Smooth muscle cell (in vitro differentiated cells): Measurements from ENCODE around the gene PREPL. TPM values are rescaled to one million over a fixed set of nuclear protein-coding genes. Genes with fewer than 3 reads are reported as not detected.
A peak's percentile ranks its signal among the peaks of the same experiment; 100 is the strongest.

Experiments
- DNase-seq: peaks from one replicate; lab custom pipeline; 2025; ENCODE audit not compliant: unreplicated experiment; lab: John Stamatoyannopoulos, UW
- H2AFZ ChIP-seq: fragments of 200-600 bp; sonication (generic); 2 replicates; pipeline ENCODE4 v1.6.0; 2016; ENCODE audit warnings: antibody characterized with exemption, low read depth, mild to moderate bottlenecking
- H3F3A ChIP-seq: fragments of 200-600 bp; sonication (generic); 2 replicates; pipeline ENCODE4 v1.6.0; 2017; ENCODE audit warnings: antibody characterized with exemption, low read depth
- H3K27ac ChIP-seq: fragments of 200-600 bp; sonication (generic); 2 replicates; pipeline ENCODE4 v1.5.1; 2016; ENCODE audit warnings: low read depth, mild to moderate bottlenecking
- H3K27me3 ChIP-seq: fragments of 200-600 bp; sonication (generic); 2 replicates; pipeline ENCODE4 v1.6.1; 2016; ENCODE audit warnings: low read depth, mild to moderate bottlenecking
- H3K36me3 ChIP-seq: fragments of 200-600 bp; sonication (generic); 2 replicates; pipeline ENCODE4 v1.5.1; 2016; ENCODE audit warnings: low read depth
- H3K4me1 ChIP-seq: fragments of 200-600 bp; sonication (generic); 2 replicates; pipeline ENCODE4 v1.5.1; 2016; ENCODE audit warnings: low read depth
- H3K4me2 ChIP-seq: fragments of 200-600 bp; sonication (generic); 2 replicates; pipeline ENCODE4 v1.6.0; 2016; ENCODE audit warnings: mild to moderate bottlenecking
- H3K4me3 ChIP-seq: fragments of 200-600 bp; sonication (generic); 2 replicates; pipeline ENCODE4 v1.5.1; 2016; ENCODE audit warnings: mild to moderate bottlenecking
- H3K79me2 ChIP-seq: fragments of 200-600 bp; sonication (generic); 2 replicates; pipeline ENCODE4 v1.6.0; 2016; ENCODE audit warnings: low read depth, mild to moderate bottlenecking
- H3K9ac ChIP-seq: fragments of 200-600 bp; sonication (generic); 2 replicates; pipeline ENCODE4 v1.6.0; 2016; ENCODE audit warnings: low read depth
- H3K9me3 ChIP-seq: fragments of 200-600 bp; sonication (generic); replicated peaks from 2 replicates; pipeline ENCODE4 v1.5.1; 2016; ENCODE audit warnings: low read depth
- H4K20me1 ChIP-seq: fragments of 200-600 bp; sonication (generic); 2 replicates; pipeline ENCODE4 v1.6.0; 2016; ENCODE audit warnings: low read depth
- CTCF ChIP-seq: fragments of 200-600 bp; sonication (generic); IDR thresholded peaks from 2 replicates; pipeline ENCODE4 v1.5.1; 2017; ENCODE audit warnings: borderline replicate concordance, mild to moderate bottlenecking, antibody characterized with exemption; ENCODE audit not compliant: insufficient read depth, poor library complexity, severe bottlenecking
- WGBS: methylation state at CpG from one replicate; pipeline ENCODE4 v1.1.7; 2016; ENCODE audit warnings: low lambda C conversion rate; 5-methylcytosine and 5-hydroxymethylcytosine counted together
- polyA plus RNA-seq: library from polyadenylated mRNA; unstranded; fragments of >200 nt; fragmentation: Nextera tagmentation; extraction: Ambion mirVana; gene quantifications from 2 replicates; pipeline ENCODE4 v1.2.1, GENCODE V29; 2016
- total RNA-seq: library from RNA; depleted of rRNA; stranded (reverse); fragments of >200 nt; gene quantifications from 2 replicates; pipeline ENCODE4 v1.2.3, GENCODE V29; 2014

PREPL gene
- total and polyA plus RNA-seq, 2 experiments from 2014 or later: 16.7 to 43.8 TPM

GRCh38 chr2:44280869-44281268, 80.4 kb downstream of the PREPL start:
- no peak for TF ChIP-seq CTCF
- no peak overlapping the region for H3K4me2 ChIP-seq
- no peak overlapping the region for H3K4me3 ChIP-seq
- no peaks in the 10 kb centered on the region for H4K20me1 ChIP-seq
- H3K27ac ChIP-seq: no peak overlapping the region
- H3K79me2 ChIP-seq: no peaks in the 10 kb centered on the region
- no peak overlapping the region for H2AFZ ChIP-seq
- DNase-seq: no peak
- no peaks in the 10 kb centered on the region for H3K27me3 ChIP-seq
- no CpG with 5 or more reads among the region's 1 CpG for WGBS
- peaks cover 4% of the 10 kb centered on the region for H3K4me1 ChIP-seq
- no peak overlapping the region for H3K9ac ChIP-seq
- no peaks in the 10 kb centered on the region for H3K9me3 ChIP-seq
- H3F3A ChIP-seq: no peaks in the 10 kb centered on the region
- no peaks in the 10 kb centered on the region for H3K36me3 ChIP-seq

- H3K9me3 ChIP-seq: no peaks in the 10 kb centered on the region
- H3K27me3 ChIP-seq: no peaks in the 10 kb centered on the region
- no peak overlapping the region for H2AFZ ChIP-seq
- H3K79me2 ChIP-seq: no peaks in the 10 kb centered on the region
- H3K27ac ChIP-seq: no peak overlapping the region
- no peaks in the 10 kb centered on the region for H4K20me1 ChIP-seq
- H3K36me3 ChIP-seq: no peaks in the 10 kb centered on the region
- H3K9ac ChIP-seq: no peak overlapping the region
- H3K4me3 ChIP-seq: no peak overlapping the region
- no peaks in the 10 kb centered on the region for H3K4me1 ChIP-seq
- no peaks in the 10 kb centered on the region for H3F3A ChIP-seq
- H3K4me2 ChIP-seq: no peak overlapping the region
- WGBS: 18% methylated on average over 1 of the region's 1 CpG
- DNase-seq: no peak
- TF ChIP-seq CTCF: no peak
Measured at GRCh38 chr2:44277541-44277940, 83.8 kb downstream of the PREPL start.

- Histone ChIP-seq H3K27ac (no peak overlapping the region), H3K9ac (no peak overlapping the region), H3K4me1 (no peaks in the 10 kb centered on the region), H3K79me2 (no peaks in the 10 kb centered on the region), H3K4me2 (peak overlapping the region; percentile 51), H2AFZ (no peak overlapping the region), H3K4me3 (peak overlapping the region; percentile 26), H4K20me1 (no peaks in the 10 kb centered on the region), H3K9me3 (no peaks in the 10 kb centered on the region), H3K27me3 (no peaks in the 10 kb centered on the region), H3F3A (no peaks in the 10 kb centered on the region), H3K36me3 (no peaks in the 10 kb centered on the region)
- WGBS: 60% methylated on average over 2 of the region's 2 CpGs
- DNase-seq: no peak
- no peak for TF ChIP-seq CTCF
Measured at GRCh38 chr2:44275927-44276303, 85.4 kb downstream of the PREPL start.

GRCh38 chr2:44273596-44273995, 87.7 kb downstream of the PREPL start:
- Histone ChIP-seq H4K20me1 (no peaks in the 10 kb centered on the region), H3K9ac (no peak overlapping the region), H3K9me3 (no peaks in the 10 kb centered on the region), H3K4me1 (no peaks in the 10 kb centered on the region), H3K4me3 (no peak overlapping the region), H3K4me2 (no peak overlapping the region), H3K27me3 (no peaks in the 10 kb centered on the region), H3K36me3 (no peaks in the 10 kb centered on the region), H3K79me2 (no peaks in the 10 kb centered on the region), H3K27ac (no peak overlapping the region), H3F3A (no peaks in the 10 kb centered on the region), H2AFZ (no peak overlapping the region)
- no peak for DNase-seq
- no peak for TF ChIP-seq CTCF
- 87% methylated on average over 2 of the region's 2 CpGs for WGBS
